ENCODE measurements around the gene LY6G5B.
A peak's percentile ranks its signal among the peaks of the same experiment; 100 is the strongest.

Gene LY6G5B

DNA sequence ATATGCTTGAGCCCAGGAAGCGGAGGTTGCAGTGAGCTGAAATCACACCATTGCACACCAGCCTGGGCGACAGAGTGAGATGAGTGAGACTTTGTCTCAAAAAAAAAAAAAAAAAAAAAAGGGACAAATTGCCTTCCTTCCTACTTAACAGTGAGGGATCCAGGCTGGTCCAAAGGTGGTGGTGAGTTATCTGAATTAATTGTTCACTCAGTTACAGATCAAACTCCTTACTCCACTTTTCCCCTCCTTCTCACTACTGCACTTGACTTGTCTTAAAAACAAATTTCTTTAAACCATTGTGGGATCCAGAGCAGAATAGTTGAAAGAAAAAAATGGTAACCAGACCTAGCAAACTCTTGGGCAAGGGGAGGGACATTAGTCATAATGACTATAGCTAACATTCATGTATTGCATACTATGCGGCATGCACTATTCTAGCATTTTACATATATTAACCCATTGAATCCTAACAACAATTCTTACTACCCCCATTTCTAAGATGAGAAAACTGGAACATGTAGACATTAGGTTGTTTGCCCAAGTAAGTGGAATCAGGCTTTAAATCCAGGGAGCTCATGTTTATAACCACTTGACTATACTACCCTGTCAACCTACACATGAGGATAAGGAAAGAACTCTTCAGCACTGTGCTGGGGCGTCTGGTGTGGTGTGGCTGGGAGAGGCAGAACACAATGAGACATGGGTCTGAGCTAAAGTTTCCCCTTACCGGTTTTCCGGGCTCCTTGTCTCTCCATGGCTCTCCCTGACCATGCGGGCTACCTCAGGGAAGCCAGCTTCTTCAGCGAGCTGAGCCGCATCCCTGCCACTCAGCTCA is 6.4 kb upstream of the LY6G5B start:
- DNase-seq = no peak

DNA sequence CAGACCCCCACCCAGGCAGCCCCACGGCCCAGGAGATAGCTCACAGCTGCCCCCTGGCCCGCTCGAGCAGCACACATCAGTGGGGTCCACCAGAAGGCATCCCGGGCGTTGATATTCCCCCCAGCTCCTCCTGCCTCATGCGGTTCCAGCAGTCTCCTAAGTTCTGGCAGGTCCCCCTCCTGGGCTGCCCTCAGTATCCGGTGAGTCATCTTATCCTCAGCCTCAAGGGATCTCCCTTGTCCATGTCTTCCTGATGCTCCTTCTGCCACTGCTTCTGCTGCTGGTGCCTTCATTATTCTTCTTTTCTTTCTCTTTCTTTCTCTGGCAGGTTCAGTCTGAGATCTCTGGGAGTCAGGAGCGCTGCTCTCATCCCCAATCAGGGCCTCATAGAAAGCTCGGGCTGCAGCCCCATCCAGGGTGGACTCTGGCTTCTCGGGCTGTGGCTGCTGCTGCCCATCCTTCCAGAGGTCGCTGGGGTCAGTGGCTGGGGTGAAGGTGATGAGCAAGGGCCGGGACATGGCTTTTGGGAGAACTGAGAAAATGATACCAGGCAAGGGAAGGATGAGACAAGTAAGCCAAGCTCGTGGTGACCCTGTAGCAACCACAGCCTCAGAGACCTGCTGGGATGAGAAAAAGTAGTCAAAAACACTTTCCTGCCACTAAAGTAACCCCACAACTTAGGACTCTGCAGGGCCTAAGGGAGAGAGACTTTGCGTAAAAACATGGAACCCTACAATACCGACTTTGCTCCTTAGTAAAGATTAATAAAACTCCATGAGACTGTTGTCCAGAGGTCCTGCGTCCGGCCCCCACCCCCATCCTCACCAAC is 5.6 kb upstream of the LY6G5B start:
- peak; percentile 61 for DNase-seq

DNA sequence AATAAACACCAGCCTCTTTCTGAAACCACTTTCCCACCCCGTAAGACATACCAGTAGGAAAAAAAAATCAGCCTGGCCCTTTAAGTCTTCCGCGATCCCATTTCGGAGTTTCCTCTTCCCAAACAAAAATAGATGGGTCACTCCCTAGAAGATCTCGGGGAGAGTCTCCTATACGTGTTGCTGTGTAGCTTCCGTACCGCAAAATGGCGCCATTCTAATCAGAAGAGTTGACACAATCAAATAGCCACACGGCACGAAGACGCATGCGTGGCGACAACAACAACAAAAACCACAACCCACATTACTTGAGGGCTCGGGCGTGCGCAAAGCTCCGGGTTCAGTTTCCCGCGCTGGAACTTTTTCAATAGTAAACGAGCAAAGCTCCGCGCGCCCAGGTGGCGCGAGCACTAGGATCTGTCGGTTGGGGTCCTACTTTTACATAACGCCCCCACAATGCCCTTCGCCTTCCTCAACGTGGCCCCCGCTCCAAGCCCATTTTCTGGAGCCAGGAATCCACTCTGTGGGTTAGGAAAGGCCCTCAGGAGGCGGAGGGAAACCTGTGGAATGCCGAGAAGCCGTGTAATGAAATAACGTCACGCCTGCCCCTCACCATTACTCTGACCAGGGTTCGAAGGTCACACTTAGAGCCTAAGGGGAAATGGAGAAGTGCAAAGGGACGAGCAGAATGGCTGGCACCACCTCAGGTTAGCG is 4.8 kb upstream of the LY6G5B start, which contains the start of gene GPANK1:
TSS of gene GPANK1 (minus strand) at position 208 of the 711 bp plus-strand sequence. CDS start 519 bp downstream, outside the sequence.
- peak; percentile 96 for DNase-seq

DNA sequence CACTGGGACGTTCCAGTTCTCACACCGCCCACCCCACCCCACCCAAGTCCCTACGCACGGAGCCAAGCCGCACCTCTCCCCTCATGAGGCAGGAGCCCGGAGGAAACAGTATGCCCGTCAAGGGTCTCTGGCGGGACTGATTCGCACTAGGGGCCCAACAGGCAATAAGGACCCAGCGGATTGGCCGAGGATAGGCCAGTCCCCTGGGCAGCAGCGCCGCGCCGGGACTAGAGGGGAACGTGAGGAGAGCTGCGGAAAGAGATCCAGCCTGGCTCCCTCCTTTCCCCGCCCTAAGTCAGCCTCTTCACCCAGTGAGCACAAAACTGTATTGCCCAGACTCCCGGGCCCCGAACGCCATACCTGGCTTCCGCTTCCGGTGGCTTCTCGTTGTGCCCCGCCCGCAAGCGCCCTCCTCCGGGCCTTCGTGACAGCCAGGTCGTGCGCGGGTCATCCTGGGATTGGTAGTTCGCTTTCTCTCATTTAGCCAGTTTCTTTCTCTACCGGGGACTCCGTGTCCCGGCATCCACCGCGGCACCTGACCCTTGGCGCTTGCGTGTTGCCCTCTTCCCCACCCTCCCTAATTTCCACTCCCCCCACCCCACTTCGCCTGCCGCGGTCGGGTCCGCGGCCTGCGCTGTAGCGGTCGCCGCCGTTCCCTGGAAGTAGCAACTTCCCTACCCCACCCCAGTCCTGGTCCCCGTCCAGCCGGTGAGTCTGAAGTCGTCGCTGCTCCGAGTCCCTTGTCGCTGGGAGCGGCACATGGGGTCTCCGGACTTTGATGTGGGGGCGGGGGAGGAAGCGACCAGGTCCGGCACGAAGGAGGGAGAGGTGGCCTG is 4.1 kb upstream of the LY6G5B start, which contains the start of gene CSNK2B:
TSS of gene CSNK2B (plus strand) at position 580 of the 836 bp plus-strand sequence. CDS start 752 bp downstream, outside the sequence.
- peak; percentile 99 for DNase-seq

DNA sequence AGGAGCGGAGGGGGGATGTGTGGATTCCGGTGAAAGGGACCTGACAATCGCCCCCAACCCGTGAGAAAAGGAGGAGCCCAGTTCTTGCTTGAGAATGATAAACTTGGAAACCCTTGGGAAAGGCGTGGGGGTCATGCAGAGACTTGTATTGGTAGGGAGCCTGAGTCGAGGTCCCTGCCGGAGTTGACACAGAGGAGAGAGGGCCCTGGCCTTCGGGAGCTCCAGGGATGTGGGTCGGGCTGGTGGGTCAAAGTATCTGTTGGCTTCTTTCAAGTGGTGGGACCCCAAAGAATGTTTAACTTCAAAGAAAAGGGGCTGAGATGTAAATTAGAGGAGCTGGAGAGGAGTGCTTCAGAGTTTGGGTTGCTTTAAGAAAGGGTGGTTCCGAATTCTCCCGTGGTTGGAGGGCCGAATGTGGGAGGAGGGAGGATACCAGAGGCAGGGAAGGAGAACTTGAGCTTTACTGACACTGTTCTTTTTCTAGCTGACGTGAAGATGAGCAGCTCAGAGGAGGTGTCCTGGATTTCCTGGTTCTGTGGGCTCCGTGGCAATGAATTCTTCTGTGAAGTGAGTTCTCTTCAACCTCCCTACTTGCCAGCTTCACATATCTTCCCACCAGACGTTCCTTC is 3.3 kb upstream of the LY6G5B start:
- DNase-seq = no peak

- no peak for DNase-seq
These were observed 6.6 kb downstream of the LY6G5B start for GRCh38 chr6:31676322-31676903.

- DNase-seq = no peak
These were observed 7.1 kb downstream of the LY6G5B start for GRCh38 chr6:31676904-31677303.

DNA sequence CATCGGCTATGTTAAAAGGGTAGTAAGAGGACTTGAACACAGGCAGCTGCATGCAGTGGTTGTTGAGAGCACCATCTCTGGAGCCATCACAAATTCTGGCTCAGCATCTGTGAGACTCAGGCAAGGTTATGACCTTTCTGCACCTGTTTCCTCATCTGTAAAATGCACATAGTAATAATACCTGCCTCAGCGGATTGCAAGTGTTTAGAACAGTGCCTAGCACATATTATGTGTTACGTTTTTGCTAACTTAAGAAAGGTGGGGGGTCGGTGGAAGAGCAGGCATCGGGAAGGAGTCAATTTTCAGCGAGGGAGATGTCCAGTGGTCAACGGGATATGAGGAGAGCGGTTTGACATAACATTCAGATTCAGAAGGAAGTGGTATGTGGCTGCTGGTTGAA is 8.2 kb downstream of the LY6G5B start:
- no peak for DNase-seq

DNA sequence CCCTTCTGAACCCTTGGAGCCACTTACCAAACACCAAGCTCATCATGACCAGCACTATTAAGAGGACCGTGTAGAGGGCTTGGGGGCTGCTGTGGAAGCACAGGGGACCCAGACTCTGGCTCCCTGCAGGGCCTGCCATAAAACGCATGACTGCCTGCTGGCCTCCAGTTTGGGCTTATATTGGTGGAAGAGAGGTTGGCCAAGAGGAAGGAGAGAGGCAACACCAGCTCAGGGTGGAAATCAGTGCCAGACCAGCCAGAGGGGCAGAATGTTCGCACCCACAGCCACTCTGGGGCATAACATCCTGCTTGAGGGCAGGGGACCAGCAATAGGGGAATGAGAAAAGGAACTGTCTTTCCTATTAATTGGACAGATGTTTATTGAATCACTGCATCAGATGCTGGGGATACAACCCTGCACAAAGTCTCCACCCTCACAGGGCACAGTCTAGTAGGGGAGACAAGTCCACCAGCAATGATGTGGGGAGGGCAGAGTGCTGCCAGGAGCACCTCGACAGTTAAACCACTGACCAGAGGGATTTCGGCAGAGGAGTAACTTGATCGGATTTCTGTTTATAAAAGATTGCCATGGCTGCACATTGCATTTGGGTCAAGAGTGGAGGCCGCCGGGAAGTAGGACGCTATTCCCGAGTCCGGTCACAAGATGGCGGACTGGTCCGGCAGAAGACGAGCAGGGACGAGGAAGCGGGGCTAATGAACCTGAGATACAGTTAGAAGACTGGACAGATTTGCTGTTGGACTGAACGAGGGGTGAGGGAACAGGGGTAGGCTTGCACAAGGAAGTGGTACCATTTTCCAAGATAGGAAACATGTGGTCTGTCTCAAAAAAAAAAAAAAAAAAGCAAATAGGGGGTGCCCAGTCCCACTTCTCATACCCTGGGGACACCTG is 10.7 kb downstream of the LY6G5B start, which contains the start of gene LY6G5C:
TSS of gene LY6G5C (minus strand) at position 842 of the 909 bp plus-strand sequence. CDS start at position 148, 694 bp downstream.
- peak; percentile 88 for DNase-seq

DNA sequence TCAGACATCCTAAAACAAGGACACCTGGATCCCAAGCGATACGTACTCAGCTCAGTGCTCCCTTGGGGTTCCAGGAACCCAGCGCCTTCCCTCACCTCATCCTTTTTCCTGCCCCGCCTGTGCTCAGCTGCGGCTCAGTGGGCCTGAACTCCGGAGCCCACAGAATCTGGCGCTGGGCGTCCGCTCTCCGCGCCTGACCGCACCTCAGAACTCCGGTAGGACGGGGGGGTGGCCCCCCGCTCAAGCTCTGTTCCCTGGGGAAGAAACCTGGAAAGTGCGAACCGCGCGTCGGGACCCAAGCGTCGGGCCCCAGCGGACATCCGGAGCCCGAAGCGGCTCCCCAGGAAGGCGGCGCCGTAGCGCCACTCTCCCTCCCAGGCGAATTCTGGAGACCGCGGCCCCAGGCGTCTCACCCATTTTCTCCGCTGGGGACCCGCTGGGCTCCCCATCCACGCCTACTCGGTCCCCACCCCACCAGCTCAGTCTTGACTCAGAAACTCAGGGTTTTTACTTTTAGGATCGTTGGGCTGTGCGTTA is 11.4 kb downstream of the LY6G5B start:
- no peak for DNase-seq

GRCh38 chr6:31683591-31683990 is 13.8 kb downstream of the LY6G5B start:
- no peak for DNase-seq

DNA sequence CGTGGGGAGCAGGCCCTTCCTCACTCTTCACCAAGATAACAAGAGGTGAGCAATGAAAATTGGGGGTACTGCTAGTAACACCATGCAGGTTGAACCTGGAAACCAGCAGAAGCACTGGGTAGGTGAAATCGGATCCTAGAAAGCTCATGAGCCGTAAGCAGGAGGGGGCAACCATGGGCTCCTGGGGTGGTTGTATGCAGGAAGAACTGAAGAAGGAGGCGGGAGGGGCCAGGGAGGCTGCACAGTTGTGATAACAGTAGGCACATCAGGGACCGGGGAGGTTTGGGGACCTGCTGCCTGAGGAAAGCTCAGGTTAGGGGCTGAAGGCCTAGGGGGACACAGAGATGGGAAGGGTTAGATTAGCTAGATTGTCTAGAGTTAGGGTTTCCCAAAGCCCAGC is 16.7 kb downstream of the LY6G5B start:
- DNase-seq = no peak

DNA sequence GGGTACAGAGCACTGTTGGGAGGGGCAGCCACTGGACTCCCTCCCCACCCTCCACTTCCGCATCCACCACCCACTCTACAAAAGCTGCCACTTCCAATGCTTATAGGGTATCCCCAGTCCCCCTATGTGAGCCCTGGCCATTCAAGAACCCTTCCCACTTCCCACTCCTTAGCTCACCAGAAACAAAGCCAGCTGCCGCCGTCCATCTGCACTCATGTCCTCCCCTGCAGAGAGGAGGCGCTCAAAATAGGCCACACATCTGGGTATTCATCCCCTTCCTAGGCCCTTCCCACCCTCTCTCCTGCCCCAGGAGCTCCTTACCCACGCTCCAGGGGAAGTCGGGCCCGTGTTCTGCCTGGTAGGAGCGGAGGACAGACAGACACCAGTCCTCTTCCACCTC is 17.5 kb downstream of the LY6G5B start:
- DNase-seq = no peak

GRCh38 chr6:31687860-31688693 is 18.3 kb downstream of the LY6G5B start:
- DNase-seq = no peak

DNA sequence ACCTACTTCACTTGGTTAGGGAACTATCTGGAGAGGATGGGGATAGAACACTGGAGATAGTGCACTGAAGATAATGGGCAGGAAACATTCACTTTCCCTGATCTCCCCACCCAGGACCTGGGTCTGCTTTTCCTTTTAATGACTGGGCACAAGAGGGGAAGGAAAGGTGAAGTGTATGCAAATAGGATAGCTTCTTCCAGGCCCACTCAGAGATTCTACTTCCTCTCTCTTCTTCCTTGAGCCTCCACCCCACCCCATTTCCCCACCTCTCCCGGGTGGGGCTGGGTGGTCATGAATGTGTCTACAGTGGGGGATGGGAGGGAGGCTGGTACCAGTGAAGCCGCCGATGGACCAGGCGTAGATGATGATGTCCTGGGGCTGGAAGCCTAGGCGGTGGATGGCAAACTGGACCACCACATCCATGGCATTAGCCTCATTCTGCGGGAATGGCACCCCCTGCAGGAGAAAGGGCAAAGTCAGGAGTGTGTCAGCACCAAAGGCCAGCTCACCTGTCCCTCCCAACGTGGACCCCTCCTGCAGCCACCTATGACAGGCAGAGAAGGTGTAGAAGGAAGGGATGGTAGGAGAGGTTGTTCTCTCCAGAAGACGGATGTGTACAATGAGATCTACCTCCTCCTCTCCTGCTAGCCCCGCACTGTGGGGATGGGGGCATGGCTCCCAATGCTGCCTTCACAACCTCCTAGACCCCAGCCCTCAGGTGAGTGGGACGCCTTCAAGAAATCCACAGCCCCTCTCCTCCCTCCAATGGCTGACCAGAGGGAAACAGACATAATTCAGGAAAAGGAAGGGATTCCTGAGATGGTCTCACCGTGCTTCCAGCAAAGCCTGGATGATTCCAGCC is 19.7 kb downstream of the LY6G5B start:
- no peak for DNase-seq

GRCh38 chr6:31690231-31691077 is 20.7 kb downstream of the LY6G5B start:
- DNase-seq = no peak

DNA sequence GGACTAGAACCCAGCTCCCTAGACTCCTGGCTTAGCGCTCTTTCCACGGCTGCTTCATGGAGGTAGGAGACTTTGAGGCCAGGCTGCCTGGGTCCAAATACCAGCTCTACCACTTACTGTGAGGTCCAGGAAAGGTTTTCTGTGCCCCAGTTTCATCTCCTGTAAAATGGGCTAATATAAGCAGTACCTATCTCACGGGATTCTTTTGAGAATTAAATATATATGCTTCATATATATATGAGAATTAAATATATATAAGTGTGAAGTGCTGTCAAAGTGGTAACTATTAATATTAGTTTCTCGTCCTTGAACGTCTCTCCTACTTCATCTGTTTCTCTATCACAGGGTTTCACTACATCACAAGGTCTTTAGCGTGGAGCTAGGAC is 21.3 kb downstream of the LY6G5B start:
- DNase-seq = no peak

Data from NCI-H82 (cell line).